HEK293 (cell line): ENCODE measurements around the gene MRLN.

ENCODE experiments used
- GLIS1 ChIP-seq: fragments of 450-650 bp; formaldehyde crosslinking; IDR thresholded peaks from 2 replicates; pipeline ENCODE4 v1.5.1; 2016; ENCODE audit warnings: missing biosample characterization, missing genetic modification characterization
- GLIS2 ChIP-seq: fragments of 450-650 bp; formaldehyde crosslinking; IDR thresholded peaks from 2 replicates; pipeline ENCODE4 v1.5.1; 2016; ENCODE audit warnings: missing biosample characterization, missing genetic modification characterization
- MEIS1 ChIP-seq: sonication (generic); formaldehyde crosslinking; IDR thresholded peaks from 2 replicates; pipeline ENCODE4 v1.8.1; 2022; ENCODE audit warnings: missing genetic modification reagents, mild to moderate bottlenecking, borderline replicate concordance
- OSR2 ChIP-seq: fragments of 450-650 bp; formaldehyde crosslinking; IDR thresholded peaks from 2 replicates; pipeline ENCODE4 v1.5.1; 2016; ENCODE audit warnings: missing biosample characterization, missing genetic modification characterization
- OVOL3 ChIP-seq: fragments of 450-650 bp; formaldehyde crosslinking; IDR thresholded peaks from 2 replicates; pipeline ENCODE4 v1.5.1; 2016; ENCODE audit warnings: missing biosample characterization, missing genetic modification characterization
- YY2 ChIP-seq: fragments of 450-650 bp; formaldehyde crosslinking; IDR thresholded peaks from 2 replicates; pipeline ENCODE4 v1.5.1; 2016; ENCODE audit warnings: missing biosample characterization, missing genetic modification characterization
- ZBTB7A ChIP-seq: fragments of 450-650 bp; formaldehyde crosslinking; IDR thresholded peaks from 2 replicates; pipeline ENCODE4 v1.5.1; 2016; ENCODE audit warnings: low read depth, missing biosample characterization, missing genetic modification characterization
- ZFHX2 ChIP-seq: fragments of 450-650 bp; formaldehyde crosslinking; conservative IDR thresholded peaks from 2 replicates; pipeline ENCODE4 v1.5.1; 2016; ENCODE audit warnings: missing biosample characterization, missing genetic modification characterization
- ZFP3 ChIP-seq: fragments of 450-650 bp; formaldehyde crosslinking; IDR thresholded peaks from 2 replicates; pipeline ENCODE4 v1.5.1; 2016; ENCODE audit warnings: low read depth, missing biosample characterization, missing genetic modification characterization
- ZFP41 ChIP-seq: fragments of 450-650 bp; formaldehyde crosslinking; IDR thresholded peaks from 2 replicates; pipeline ENCODE4 v1.5.1; 2016; ENCODE audit warnings: missing biosample characterization, missing genetic modification characterization, borderline replicate concordance
- ZNF121 ChIP-seq: fragments of 450-650 bp; formaldehyde crosslinking; IDR thresholded peaks from 2 replicates; pipeline ENCODE4 v1.5.1; 2016; ENCODE audit warnings: missing biosample characterization, missing genetic modification characterization
- ZNF138 ChIP-seq: fragments of 450-650 bp; formaldehyde crosslinking; IDR thresholded peaks from 2 replicates; pipeline ENCODE4 v1.5.1; 2016; ENCODE audit warnings: missing biosample characterization, missing genetic modification characterization, borderline replicate concordance
- ZNF184 ChIP-seq: fragments of 450-650 bp; IDR thresholded peaks from 2 replicates; pipeline ENCODE4 v1.5.1; 2018; ENCODE audit warnings: missing biosample characterization, mild to moderate bottlenecking, missing genetic modification characterization
- ZNF324 ChIP-seq: fragments of 450-650 bp; formaldehyde crosslinking; IDR thresholded peaks from 2 replicates; pipeline ENCODE4 v1.5.1; 2016; ENCODE audit warnings: missing biosample characterization, missing genetic modification characterization
- ZNF335 ChIP-seq: fragments of 450-650 bp; formaldehyde crosslinking; conservative IDR thresholded peaks from 2 replicates; pipeline ENCODE4 v1.5.1; 2016; ENCODE audit warnings: missing biosample characterization, missing genetic modification characterization
- ZNF433 ChIP-seq: fragments of 450-650 bp; formaldehyde crosslinking; IDR thresholded peaks from 2 replicates; pipeline ENCODE4 v1.5.1; 2016; ENCODE audit warnings: missing biosample characterization, missing genetic modification characterization, low read depth
- ZNF473 ChIP-seq: fragments of 450-650 bp; formaldehyde crosslinking; IDR thresholded peaks from 2 replicates; pipeline ENCODE4 v1.5.1; 2017; ENCODE audit warnings: missing biosample characterization, missing genetic modification characterization
- ZNF654 ChIP-seq: fragments of 450-650 bp; formaldehyde crosslinking; IDR thresholded peaks from 2 replicates; pipeline ENCODE4 v1.5.1; 2016; ENCODE audit warnings: low read depth, missing biosample characterization, missing genetic modification characterization
- ZNF76 ChIP-seq: fragments of 450-650 bp; formaldehyde crosslinking; IDR thresholded peaks from 2 replicates; pipeline ENCODE4; 2016; ENCODE audit warnings: low read depth, missing biosample characterization, missing genetic modification characterization, borderline replicate concordance
- ZNF776 ChIP-seq: fragments of 450-650 bp; formaldehyde crosslinking; IDR thresholded peaks from 2 replicates; pipeline ENCODE4 v1.5.0; 2017; ENCODE audit warnings: missing biosample characterization, missing genetic modification characterization, borderline replicate concordance
- TF ChIP-seq, protein P1 (sequence below): fragments of 450-650 bp; formaldehyde crosslinking; IDR thresholded peaks from 2 replicates; pipeline ENCODE4 v1.5.1; 2016; ENCODE audit warnings: missing biosample characterization, missing genetic modification characterization
- TF ChIP-seq, protein P2 (sequence below): fragments of 450-650 bp; formaldehyde crosslinking; IDR thresholded peaks from 2 replicates; pipeline ENCODE4 v1.5.1; 2016; ENCODE audit warnings: missing biosample characterization, missing genetic modification characterization
- TF ChIP-seq, protein P3 (sequence below): sonication (generic); formaldehyde crosslinking; IDR thresholded peaks from 2 replicates; pipeline ENCODE4 v1.8.1; 2022; ENCODE audit warnings: mild to moderate bottlenecking, moderate library complexity, missing genetic modification reagents
- TF ChIP-seq, protein P4 (sequence below): fragments of 450-650 bp; formaldehyde crosslinking; IDR thresholded peaks from 2 replicates; pipeline ENCODE4 v1.5.1; 2016; ENCODE audit warnings: missing biosample characterization, missing genetic modification characterization
- TF ChIP-seq, protein P5 (sequence below): fragments of 450-650 bp; formaldehyde crosslinking; conservative IDR thresholded peaks from 2 replicates; pipeline ENCODE4 v1.5.1; 2016; ENCODE audit warnings: low read depth, missing biosample characterization, missing genetic modification characterization
- TF ChIP-seq, protein P6 (sequence below): IDR thresholded peaks from 2 replicates; pipeline ENCODE4 v1.6.1; 2011; ENCODE audit warnings: mild to moderate bottlenecking, low read depth, low read length, borderline replicate concordance
- TF ChIP-seq, protein P7 (sequence below): fragments of 450-650 bp; formaldehyde crosslinking; IDR thresholded peaks from 2 replicates; pipeline ENCODE4 v1.5.1; 2016; ENCODE audit warnings: missing biosample characterization, missing genetic modification characterization

Gene MRLN

DNA sequence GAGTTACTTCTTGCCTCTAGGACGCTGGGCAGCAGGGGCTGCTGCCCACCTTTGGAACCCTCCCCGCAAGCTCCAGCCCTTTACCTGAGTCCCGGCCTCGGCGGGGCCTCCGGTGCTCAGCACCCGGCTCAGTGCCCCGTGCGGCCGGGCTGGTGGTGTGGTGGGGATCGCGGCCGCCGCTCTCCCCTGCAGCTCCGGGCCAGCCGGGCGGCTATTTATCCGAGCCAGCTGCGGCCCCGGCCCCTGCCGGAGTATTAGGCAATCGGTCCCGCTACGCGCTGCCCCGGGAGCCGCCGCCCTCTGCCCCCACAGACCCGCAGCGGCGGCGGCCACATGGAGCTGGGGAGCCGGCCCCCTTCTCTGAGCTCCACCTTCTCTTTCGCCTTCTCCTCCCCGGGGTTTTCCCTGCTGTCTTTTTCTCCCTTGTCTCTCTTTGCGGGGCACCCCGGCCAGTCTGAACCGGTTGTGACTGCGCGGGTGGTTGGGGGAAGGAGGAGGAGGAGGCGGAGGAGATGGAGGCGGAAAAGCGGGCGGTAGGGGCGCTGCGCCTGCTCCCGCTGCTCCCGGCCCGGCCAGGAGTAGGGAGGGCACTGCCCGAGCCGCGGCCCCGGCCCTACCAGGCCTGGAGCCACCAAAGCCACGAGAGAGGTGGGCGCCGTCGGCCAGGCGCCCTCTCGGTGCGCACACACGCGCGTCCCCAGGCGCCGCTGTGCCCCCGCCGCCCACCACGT is 43.7 kb downstream of the MRLN start, which contains the start of gene SLC16A9 (continued):
- TF ChIP-seq, protein P1, sequence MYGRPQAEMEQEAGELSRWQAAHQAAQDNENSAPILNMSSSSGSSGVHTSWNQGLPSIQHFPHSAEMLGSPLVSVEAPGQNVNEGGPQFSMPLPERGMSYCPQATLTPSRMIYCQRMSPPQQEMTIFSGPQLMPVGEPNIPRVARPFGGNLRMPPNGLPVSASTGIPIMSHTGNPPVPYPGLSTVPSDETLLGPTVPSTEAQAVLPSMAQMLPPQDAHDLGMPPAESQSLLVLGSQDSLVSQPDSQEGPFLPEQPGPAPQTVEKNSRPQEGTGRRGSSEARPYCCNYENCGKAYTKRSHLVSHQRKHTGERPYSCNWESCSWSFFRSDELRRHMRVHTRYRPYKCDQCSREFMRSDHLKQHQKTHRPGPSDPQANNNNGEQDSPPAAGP = no peak
- TF ChIP-seq ZNF335 (tag by site-specific recombination) = peak; percentile 51
- TF ChIP-seq GLIS1 (tag by site-specific recombination) = peak; percentile 83
- TF ChIP-seq OVOL3 (tag by site-specific recombination) = no peak
- 0 out of 2 replicates have a peak, but pooled peaks have one; percentile 39 for TF ChIP-seq ZNF76 (tag by site-specific recombination)
- TF ChIP-seq GLIS2 (tag by site-specific recombination) = no peak; the same call in none of the 2 replicates
- TF ChIP-seq, protein P2, sequence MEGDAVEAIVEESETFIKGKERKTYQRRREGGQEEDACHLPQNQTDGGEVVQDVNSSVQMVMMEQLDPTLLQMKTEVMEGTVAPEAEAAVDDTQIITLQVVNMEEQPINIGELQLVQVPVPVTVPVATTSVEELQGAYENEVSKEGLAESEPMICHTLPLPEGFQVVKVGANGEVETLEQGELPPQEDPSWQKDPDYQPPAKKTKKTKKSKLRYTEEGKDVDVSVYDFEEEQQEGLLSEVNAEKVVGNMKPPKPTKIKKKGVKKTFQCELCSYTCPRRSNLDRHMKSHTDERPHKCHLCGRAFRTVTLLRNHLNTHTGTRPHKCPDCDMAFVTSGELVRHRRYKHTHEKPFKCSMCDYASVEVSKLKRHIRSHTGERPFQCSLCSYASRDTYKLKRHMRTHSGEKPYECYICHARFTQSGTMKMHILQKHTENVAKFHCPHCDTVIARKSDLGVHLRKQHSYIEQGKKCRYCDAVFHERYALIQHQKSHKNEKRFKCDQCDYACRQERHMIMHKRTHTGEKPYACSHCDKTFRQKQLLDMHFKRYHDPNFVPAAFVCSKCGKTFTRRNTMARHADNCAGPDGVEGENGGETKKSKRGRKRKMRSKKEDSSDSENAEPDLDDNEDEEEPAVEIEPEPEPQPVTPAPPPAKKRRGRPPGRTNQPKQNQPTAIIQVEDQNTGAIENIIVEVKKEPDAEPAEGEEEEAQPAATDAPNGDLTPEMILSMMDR (tag by site-specific recombination) = peak; percentile 92
- TF ChIP-seq ZFHX2 (tag by site-specific recombination) = peak; percentile 96
- 0 out of 2 replicates have a peak, but pooled peaks have one; percentile 15 for TF ChIP-seq OSR2
- TF ChIP-seq ZNF184 (tag by site-specific recombination) = no peak
- TF ChIP-seq ZNF121 (tag by site-specific recombination) = 0 out of 2 replicates have a peak, but pooled peaks have one; percentile 7
- TF ChIP-seq, protein P3, sequence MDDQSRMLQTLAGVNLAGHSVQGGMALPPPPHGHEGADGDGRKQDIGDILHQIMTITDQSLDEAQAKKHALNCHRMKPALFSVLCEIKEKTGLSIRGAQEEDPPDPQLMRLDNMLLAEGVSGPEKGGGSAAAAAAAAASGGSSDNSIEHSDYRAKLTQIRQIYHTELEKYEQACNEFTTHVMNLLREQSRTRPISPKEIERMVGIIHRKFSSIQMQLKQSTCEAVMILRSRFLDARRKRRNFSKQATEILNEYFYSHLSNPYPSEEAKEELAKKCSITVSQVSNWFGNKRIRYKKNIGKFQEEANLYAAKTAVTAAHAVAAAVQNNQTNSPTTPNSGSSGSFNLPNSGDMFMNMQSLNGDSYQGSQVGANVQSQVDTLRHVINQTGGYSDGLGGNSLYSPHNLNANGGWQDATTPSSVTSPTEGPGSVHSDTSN (CRISPR knock-in tag) = no peak
- no peak for TF ChIP-seq ZFP3 (tag by site-specific recombination)
- TF ChIP-seq, protein P4, sequence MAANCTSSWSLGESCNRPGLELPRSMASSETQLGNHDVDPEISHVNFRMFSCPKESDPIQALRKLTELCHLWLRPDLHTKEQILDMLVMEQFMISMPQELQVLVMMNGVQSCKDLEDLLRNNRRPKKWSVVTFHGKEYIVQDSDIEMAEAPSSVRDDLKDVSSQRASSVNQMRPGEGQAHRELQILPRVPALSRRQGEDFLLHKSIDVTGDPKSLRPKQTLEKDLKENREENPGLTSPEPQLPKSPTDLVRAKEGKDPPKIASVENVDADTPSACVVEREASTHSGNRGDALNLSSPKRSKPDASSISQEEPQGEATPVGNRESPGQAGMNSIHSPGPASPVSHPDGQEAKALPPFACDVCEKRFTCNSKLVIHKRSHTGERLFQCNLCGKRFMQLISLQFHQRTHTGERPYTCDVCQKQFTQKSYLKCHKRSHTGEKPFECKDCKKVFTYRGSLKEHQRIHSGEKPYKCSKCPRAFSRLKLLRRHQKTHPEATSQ (tag by site-specific recombination) = 0 out of 2 replicates have a peak, but pooled peaks have one; percentile 34
- no peak for TF ChIP-seq ZBTB7A (tag by site-specific recombination)
- TF ChIP-seq ZNF138 (tag by site-specific recombination) = no peak
- TF ChIP-seq ZNF473 (tag by site-specific recombination) = no peak
- TF ChIP-seq, protein P5, sequence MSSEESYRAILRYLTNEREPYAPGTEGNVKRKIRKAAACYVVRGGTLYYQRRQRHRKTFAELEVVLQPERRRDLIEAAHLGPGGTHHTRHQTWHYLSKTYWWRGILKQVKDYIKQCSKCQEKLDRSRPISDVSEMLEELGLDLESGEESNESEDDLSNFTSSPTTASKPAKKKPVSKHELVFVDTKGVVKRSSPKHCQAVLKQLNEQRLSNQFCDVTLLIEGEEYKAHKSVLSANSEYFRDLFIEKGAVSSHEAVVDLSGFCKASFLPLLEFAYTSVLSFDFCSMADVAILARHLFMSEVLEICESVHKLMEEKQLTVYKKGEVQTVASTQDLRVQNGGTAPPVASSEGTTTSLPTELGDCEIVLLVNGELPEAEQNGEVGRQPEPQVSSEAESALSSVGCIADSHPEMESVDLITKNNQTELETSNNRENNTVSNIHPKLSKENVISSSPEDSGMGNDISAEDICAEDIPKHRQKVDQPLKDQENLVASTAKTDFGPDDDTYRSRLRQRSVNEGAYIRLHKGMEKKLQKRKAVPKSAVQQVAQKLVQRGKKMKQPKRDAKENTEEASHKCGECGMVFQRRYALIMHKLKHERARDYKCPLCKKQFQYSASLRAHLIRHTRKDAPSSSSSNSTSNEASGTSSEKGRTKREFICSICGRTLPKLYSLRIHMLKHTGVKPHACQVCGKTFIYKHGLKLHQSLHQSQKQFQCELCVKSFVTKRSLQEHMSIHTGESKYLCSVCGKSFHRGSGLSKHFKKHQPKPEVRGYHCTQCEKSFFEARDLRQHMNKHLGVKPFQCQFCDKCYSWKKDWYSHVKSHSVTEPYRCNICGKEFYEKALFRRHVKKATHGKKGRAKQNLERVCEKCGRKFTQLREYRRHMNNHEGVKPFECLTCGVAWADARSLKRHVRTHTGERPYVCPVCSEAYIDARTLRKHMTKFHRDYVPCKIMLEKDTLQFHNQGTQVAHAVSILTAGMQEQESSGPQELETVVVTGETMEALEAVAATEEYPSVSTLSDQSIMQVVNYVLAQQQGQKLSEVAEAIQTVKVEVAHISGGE (tag by site-specific recombination) = no peak; the same call in 1 of the 2 replicates
- TF ChIP-seq YY2 (tag by site-specific recombination) = no peak
- no peak for TF ChIP-seq ZNF654 (tag by site-specific recombination)
- TF ChIP-seq, protein P6, sequence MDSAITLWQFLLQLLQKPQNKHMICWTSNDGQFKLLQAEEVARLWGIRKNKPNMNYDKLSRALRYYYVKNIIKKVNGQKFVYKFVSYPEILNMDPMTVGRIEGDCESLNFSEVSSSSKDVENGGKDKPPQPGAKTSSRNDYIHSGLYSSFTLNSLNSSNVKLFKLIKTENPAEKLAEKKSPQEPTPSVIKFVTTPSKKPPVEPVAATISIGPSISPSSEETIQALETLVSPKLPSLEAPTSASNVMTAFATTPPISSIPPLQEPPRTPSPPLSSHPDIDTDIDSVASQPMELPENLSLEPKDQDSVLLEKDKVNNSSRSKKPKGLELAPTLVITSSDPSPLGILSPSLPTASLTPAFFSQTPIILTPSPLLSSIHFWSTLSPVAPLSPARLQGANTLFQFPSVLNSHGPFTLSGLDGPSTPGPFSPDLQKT = no peak
- no peak for TF ChIP-seq MEIS1 (CRISPR knock-in tag)
- TF ChIP-seq ZNF433 (tag by site-specific recombination) = no peak
- TF ChIP-seq, protein P7, sequence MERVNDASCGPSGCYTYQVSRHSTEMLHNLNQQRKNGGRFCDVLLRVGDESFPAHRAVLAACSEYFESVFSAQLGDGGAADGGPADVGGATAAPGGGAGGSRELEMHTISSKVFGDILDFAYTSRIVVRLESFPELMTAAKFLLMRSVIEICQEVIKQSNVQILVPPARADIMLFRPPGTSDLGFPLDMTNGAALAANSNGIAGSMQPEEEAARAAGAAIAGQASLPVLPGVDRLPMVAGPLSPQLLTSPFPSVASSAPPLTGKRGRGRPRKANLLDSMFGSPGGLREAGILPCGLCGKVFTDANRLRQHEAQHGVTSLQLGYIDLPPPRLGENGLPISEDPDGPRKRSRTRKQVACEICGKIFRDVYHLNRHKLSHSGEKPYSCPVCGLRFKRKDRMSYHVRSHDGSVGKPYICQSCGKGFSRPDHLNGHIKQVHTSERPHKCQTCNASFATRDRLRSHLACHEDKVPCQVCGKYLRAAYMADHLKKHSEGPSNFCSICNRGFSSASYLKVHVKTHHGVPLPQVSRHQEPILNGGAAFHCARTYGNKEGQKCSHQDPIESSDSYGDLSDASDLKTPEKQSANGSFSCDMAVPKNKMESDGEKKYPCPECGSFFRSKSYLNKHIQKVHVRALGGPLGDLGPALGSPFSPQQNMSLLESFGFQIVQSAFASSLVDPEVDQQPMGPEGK = peak; percentile 58
- no peak for TF ChIP-seq ZFP41 (tag by site-specific recombination)
- TF ChIP-seq ZNF776 (tag by site-specific recombination) = no peak
- TF ChIP-seq ZNF324 (tag by site-specific recombination) = no peak
